ENCODE data around the gene UBASH3B. TPM values are rescaled to one million over a fixed set of nuclear protein-coding genes. Genes with fewer than 3 reads are reported as not detected.

UBASH3B gene
- total and polyA plus RNA-seq, 9 donors: 0.31 to 5.9 (median 1.8) TPM

- H3K4me3 ChIP-seq: no peak overlapping the region
- no peaks in the 10 kb centered on the region for H3K27me3 ChIP-seq
- no peaks in the 10 kb centered on the region for H3K9me3 ChIP-seq
- no peaks in the 10 kb centered on the region for H3K4me1 ChIP-seq (ENCODE audit: insufficient read depth)
- no peak for DNase-seq
- H3K27ac ChIP-seq: no peak overlapping the region
- no peaks in the 10 kb centered on the region for H3K36me3 ChIP-seq
- intact Hi-C loops (cut with DNase I): no loop called here
- no peak for TF ChIP-seq EP300 (IDR thresholded peaks at IDR 0.05)
- no peak for TF ChIP-seq POLR2A (IDR thresholded peaks at IDR 0.05)
- TF ChIP-seq, protein P1, sequence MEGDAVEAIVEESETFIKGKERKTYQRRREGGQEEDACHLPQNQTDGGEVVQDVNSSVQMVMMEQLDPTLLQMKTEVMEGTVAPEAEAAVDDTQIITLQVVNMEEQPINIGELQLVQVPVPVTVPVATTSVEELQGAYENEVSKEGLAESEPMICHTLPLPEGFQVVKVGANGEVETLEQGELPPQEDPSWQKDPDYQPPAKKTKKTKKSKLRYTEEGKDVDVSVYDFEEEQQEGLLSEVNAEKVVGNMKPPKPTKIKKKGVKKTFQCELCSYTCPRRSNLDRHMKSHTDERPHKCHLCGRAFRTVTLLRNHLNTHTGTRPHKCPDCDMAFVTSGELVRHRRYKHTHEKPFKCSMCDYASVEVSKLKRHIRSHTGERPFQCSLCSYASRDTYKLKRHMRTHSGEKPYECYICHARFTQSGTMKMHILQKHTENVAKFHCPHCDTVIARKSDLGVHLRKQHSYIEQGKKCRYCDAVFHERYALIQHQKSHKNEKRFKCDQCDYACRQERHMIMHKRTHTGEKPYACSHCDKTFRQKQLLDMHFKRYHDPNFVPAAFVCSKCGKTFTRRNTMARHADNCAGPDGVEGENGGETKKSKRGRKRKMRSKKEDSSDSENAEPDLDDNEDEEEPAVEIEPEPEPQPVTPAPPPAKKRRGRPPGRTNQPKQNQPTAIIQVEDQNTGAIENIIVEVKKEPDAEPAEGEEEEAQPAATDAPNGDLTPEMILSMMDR (IDR thresholded peaks at IDR 0.05): no peak
- 11 to 24% (median 20%) methylated on average over 5 of the region's 5 CpGs for WGBS, 3 donors
These were observed 91.8 kb downstream of the UBASH3B start for GRCh38 chr11:122747351-122747781.

DNA sequence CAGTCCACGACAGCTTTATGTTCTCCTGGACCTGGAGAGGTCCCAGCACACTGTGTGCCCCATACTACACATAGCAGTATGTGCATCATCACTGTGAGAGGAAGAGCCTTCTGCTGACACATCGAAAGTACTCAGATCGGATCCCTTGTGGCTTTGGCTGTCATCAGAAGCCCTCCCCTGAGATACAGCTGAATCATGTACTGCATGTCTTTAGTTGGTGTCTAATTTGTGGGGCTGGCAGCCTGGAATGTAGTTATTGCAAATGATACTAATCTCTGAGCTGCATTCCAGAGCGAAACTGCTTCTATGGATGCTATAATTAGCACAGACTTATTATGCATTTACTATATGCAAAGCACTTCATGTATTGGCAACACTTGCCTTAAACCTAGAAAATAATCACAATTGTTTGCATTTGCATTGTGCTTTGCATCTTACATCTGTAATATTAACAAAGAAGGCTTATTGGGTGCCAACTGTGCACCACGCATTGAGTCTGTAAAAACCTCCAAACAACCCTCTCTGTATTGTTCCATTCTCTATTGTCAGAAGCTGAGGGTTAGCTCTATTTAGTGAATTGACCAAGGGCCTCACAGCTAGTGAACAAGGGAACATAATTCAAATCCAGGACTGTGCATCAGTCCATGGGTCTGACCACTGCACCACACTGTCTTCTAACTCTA lies 93.6 kb downstream of the UBASH3B start:
- H3K36me3 ChIP-seq: no peaks in the 10 kb centered on the region
- H3K4me1 ChIP-seq (ENCODE audit: insufficient read depth): no peaks in the 10 kb centered on the region
- H3K27me3 ChIP-seq: no peaks in the 10 kb centered on the region
- intact Hi-C loops (cut with DNase I): no loop called here
- DNase-seq: no peak
- 28 to 34% (median 30%) methylated on average over 5 of the region's 5 CpGs for WGBS, 3 donors
- H3K27ac ChIP-seq: no peak overlapping the region
- no peaks in the 10 kb centered on the region for H3K9me3 ChIP-seq
- no peak overlapping the region for H3K4me3 ChIP-seq
- TF ChIP-seq EP300 (IDR thresholded peaks at IDR 0.05) (no peak), POLR2A (IDR thresholded peaks at IDR 0.05) (no peak)
- TF ChIP-seq, protein P1 (IDR thresholded peaks at IDR 0.05): no peak

DNA sequence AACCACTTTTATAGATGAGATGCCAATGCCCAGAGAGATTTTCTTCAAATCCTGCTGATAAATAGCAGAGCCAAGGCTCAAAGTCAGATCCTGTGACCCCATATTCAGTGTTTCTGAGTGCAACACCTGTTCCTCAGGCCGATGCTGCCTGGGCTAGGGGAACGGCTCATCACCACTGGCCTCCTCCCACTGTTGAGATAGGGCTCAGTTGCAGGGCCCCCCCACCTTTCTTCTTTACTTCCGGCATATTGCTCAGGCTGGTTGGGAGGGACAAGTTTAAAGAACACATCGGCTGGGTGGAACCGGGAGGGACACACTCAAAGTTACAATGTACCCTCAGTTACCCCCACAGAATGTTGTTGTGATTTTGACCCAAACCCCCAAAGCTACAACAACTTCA lies 94.5 kb downstream of the UBASH3B start:
- Histone ChIP-seq H3K4me1 (ENCODE audit: insufficient read depth) (no peaks in the 10 kb centered on the region), H3K27ac (no peak overlapping the region), H3K9me3 (no peaks in the 10 kb centered on the region), H3K27me3 (no peaks in the 10 kb centered on the region), H3K36me3 (no peaks in the 10 kb centered on the region), H3K4me3 (no peak overlapping the region)
- no peak for DNase-seq
- WGBS, 3 donors: 50 to 71% (median 65%) methylated on average over 5 of the region's 5 CpGs
- TF ChIP-seq POLR2A (IDR thresholded peaks at IDR 0.05) (no peak), EP300 (IDR thresholded peaks at IDR 0.05) (no peak)
- TF ChIP-seq, protein P1 (IDR thresholded peaks at IDR 0.05): no peak
- intact Hi-C loops (cut with DNase I): no loop called here

GRCh38 chr11:122751292-122752070 lies 96.0 kb downstream of the UBASH3B start:
- no peaks in the 10 kb centered on the region for H3K27me3 ChIP-seq
- H3K4me1 ChIP-seq (ENCODE audit: insufficient read depth): no peaks in the 10 kb centered on the region
- no peak for DNase-seq
- intact Hi-C loops (cut with DNase I): no loop called here
- WGBS, 3 donors: 86 to 90% (median 89%) methylated on average over 5 of the region's 5 CpGs
- no peak overlapping the region for H3K27ac ChIP-seq
- H3K36me3 ChIP-seq: no peaks in the 10 kb centered on the region
- TF ChIP-seq POLR2A (IDR thresholded peaks at IDR 0.05): no peak
- TF ChIP-seq, protein P1 (IDR thresholded peaks at IDR 0.05): no peak
- no peak for TF ChIP-seq EP300 (IDR thresholded peaks at IDR 0.05)
- no peaks in the 10 kb centered on the region for H3K9me3 ChIP-seq
- no peak overlapping the region for H3K4me3 ChIP-seq
